GM18873 (cell line): ENCODE data around the gene RGL1.

Experiments used
- ATAC-seq: cut with Tn5 transposase; IDR thresholded peaks from one replicate; pipeline ENCODE4 v1.9.1; 2021; ENCODE audit warnings: mild to moderate bottlenecking, moderate library complexity, moderate number of reproducible peaks; ENCODE audit not compliant: unreplicated experiment, low FRiP score

RGL1 gene

GRCh38 chr1:183884526-183884925 lies 79.6 kb downstream of the RGL1 start:
- ATAC-seq, result no peak

DNA sequence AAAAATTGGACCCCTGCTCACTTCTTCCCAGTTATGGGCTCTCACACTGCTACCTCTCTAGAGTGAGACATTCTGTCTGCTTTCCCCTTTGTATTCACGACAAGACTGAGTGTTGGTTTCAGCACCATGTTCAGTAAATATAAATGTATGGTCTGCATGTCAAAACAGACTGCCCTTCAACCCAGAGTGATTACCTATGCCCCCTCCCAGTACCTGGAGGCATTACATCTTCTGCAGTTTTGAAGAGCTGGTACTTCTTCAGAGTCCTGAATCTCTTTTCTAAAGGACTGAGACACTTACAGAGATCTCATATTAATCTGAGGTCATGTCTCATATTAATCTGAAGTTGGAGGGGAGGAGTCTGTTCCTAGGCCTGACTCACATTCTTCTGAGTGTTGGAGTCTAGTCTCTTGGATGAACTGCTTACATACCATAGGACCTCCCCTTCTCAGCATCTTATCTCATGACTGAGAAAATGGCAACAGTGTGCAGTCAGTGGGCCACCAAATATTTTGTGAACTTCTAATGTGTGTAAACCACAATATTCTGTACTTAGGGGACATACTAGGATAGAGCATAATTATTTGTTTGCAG lies 80.3 kb downstream of the RGL1 start:
- ATAC-seq, result no peak

- ATAC-seq, result no peak
These were observed 81.3 kb downstream of the RGL1 start for GRCh38 chr1:183886083-183886828.

- ATAC-seq, result no peak
These were observed 81.9 kb downstream of the RGL1 start for GRCh38 chr1:183886853-183887252.

GRCh38 chr1:183887826-183888819 lies 83.2 kb downstream of the RGL1 start:
- no peak for ATAC-seq

DNA sequence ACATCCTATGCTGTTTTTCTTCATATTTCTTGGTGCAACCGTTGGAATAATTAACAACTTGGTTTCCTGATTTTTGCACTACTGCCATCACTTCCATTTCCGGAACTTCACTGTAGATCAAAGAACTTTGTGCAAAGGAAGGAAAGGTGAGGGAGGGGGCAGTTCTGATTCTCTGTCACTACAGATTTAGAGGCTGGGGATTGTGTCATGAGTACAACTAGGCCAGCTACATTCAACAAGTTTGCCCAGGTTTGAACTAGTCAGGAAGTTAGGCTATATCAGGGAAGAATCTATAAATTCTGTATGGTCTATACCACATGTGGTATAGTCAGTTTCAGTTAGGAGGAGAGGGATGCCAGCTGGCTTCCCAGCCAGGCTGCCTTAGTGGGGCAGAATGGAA lies 84.2 kb downstream of the RGL1 start:
- no peak for ATAC-seq

DNA sequence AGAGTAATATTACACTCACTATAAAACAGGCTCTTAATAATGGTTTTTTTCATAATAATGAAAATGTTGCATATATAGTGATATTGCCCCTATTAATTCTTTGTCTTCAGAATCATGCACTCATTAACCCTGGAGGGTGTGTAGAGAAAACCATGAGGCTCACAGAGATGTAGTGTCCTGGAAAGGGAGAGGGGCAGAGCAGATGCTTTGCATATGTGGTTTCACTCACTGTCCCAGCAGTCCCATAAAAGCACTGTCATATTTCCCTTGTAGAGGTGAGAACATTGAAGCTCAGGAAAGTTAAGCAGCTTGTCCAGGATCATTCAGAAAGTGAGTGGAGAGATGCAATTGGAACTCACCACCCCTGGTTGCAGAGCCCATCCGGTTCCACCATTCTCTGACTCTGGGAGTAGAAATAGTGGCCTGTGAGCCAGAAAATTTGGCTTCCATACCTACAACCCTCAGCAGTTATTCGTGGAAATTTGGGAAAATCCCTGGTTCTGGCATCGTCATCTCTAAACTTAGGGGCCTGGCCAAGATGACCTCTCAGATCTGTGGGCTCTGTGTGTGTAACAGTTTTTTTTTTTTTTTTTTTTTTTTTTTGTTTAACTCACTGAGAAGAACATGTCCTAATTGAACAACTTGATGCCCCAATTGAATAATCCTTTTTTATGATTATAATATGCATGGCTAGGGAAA lies 86.4 kb downstream of the RGL1 start:
- no peak for ATAC-seq

- ATAC-seq, result no peak
These were observed 87.5 kb downstream of the RGL1 start for GRCh38 chr1:183892351-183892793.

GRCh38 chr1:183893561-183894289 lies 88.8 kb downstream of the RGL1 start:
- ATAC-seq, result no peak

GRCh38 chr1:183894290-183894565 lies 89.3 kb downstream of the RGL1 start:
- no peak for ATAC-seq

- ATAC-seq, result no peak
These were observed 91.6 kb downstream of the RGL1 start for GRCh38 chr1:183896466-183897048.

DNA sequence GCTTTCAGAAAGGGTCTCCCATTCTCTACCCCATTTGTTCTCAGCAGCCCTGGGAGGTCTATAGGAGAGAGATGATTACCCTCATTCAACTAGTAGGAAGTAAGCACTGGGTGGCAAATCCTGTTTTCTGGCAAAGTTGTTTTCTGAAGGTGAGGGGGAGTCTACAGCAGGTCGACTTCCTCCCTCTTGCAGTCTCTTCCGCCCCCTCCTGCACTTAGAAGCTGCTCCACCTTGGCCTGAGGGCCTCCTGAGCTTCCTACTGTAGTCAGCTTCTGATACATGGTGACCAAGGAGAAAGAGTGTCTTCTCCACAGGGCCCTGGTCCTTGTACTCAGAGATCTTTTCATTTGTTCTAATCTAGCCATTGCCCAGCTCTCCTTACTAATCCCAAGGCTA lies 93.1 kb downstream of the RGL1 start:
- no peak for ATAC-seq

DNA sequence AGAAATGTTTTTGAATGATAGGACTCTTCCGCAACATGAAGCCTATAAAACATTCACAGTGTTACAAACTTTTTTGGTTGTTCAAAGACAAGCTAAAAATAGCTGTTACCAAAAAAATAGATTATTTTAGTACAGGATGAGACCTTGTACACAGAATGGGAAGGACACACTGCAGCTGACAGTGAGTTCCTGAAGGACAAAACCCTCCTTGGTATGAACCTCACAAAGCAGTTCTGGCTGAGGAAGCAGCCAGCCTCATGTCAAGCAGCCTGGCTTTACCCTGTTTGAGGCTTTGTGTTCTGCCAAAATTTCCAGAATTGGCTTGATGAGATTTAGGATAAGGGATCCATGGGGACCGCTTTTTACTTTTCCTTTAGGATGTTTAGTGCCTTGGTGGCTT lies 93.7 kb downstream of the RGL1 start:
- no peak for ATAC-seq

DNA sequence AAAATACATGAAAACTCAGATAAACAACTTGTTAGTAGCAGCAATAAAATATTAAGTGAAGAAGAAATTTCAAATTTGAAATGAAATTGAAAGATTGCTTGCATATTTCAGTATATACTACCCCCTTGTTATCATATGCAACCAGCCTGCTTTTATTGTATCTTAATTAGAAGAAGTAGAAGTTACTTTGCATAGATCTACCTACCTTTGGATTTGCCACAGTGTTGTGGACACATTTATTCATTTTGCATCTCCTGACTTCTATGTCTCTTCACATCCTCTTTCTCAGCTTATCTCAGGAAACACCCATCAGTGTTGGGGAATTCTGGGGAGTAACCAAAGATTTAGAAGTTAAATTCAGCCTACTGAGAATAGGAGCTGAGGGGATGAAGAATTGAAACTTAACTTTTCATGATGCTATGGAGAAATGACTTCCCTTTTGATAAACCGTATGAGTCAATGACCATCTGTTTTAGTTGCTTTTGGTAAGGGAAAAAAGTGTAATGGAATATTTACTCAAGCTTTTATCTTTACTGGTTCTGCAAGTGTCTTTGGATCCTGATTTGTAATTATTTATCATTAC lies 96.9 kb downstream of the RGL1 start:
- no peak for ATAC-seq

GRCh38 chr1:183903101-183903500 lies 98.2 kb downstream of the RGL1 start:
- ATAC-seq, result no peak

GRCh38 chr1:183905508-183906113 lies 100.7 kb downstream of the RGL1 start:
- no peak for ATAC-seq

- no peak for ATAC-seq
These were observed 102.2 kb downstream of the RGL1 start for GRCh38 chr1:183907070-183907469.

DNA sequence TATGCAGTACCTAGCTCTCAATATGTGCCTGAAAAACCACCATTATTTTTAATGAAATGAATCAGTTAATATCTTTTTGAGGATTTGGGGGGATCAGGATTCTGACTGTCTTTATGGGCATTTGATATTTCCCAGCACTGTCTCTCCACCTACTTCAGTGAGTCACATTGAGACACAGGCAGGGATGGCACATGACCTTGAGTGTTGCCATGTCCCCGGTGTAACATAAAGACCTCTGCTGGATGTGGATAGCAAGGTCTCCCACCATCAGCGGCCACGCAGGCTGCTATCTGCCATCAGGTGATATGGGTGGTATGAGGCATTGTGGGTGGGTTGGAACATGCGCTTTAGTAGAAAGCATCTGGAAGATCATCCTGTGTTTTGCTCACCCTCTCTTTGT lies 103.2 kb downstream of the RGL1 start:
- no peak for ATAC-seq

DNA sequence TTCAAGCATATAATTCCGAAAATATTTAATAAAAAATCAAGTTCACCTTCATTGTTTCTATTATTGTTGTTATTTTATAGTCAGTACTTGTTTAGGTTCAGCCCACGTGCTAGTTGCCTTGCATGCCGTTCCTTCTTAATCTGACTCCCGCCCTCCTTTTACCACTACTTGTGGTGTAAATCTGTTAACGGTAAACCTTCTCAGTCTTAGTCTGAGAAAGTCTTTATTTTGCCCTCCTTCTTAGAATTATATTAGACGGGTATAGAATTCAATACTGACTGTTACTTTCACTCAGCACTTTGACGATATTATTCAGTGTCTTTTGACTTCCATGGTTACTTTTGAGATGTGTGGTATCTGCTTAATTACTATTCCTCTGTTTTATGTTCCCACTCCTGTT lies 104.8 kb downstream of the RGL1 start:
- ATAC-seq, result no peak
